SU-DHL-6 (cell line): ENCODE data around the gene COBL.

Experiments used
- H2AFZ ChIP-seq: fragments of 200-600 bp; sonication (generic); 2 replicates; pipeline ENCODE4 v1.6.1; 2014; ENCODE audit warnings: low read depth, mild to moderate bottlenecking, moderate library complexity, mixed read lengths, antibody characterized with exemption, low read length; ENCODE audit not compliant: severe bottlenecking
- H3F3A ChIP-seq: fragments of 200-600 bp; shearing (Covaris generic); 2 replicates; pipeline ENCODE4 v1.6.0; 2016; ENCODE audit warnings: antibody characterized with exemption, mild to moderate bottlenecking; ENCODE audit not compliant: insufficient read depth
- H3K27ac ChIP-seq: fragments of 200-600 bp; sonication (generic); 2 replicates; pipeline ENCODE4 v1.5.1; 2016; ENCODE audit warnings: low read depth, mild to moderate bottlenecking, low read length, moderate library complexity, mixed read lengths
- H3K27me3 ChIP-seq: fragments of 200-600 bp; sonication (generic), shearing (Covaris generic); 2 replicates; pipeline ENCODE4 v1.6.0; 2014; ENCODE audit warnings: mild to moderate bottlenecking, low read length
- H3K36me3 ChIP-seq: fragments of 200-600 bp; sonication (generic); 2 replicates; pipeline ENCODE4 v1.6.1; 2014; ENCODE audit warnings: mild to moderate bottlenecking, low read length, mixed read lengths
- H3K4me2 ChIP-seq: fragments of 300-600, 200-600 bp; shearing (Covaris generic), sonication (generic); 2 replicates; pipeline ENCODE4 v1.6.0; 2014; ENCODE audit warnings: low read length, low read depth, mild to moderate bottlenecking; ENCODE audit not compliant: poor library complexity, severe bottlenecking
- H3K4me3 ChIP-seq: fragments of 200-600 bp; sonication (generic); 2 replicates; pipeline ENCODE4 v1.5.1; 2014; ENCODE audit warnings: antibody characterized with exemption, low read length, mild to moderate bottlenecking, mixed read lengths; ENCODE audit not compliant: insufficient read depth, poor library complexity, severe bottlenecking
- H3K79me2 ChIP-seq: fragments of 200-600 bp; sonication (generic); 2 replicates; pipeline ENCODE4 v1.6.1; 2014; ENCODE audit warnings: mild to moderate bottlenecking, low read length, moderate library complexity; ENCODE audit not compliant: insufficient read depth
- H3K9ac ChIP-seq: fragments of 200-600 bp; sonication (generic); 2 replicates; pipeline ENCODE4 v1.7.0; 2014; ENCODE audit warnings: mild to moderate bottlenecking, low read length
- H3K9me2 ChIP-seq: fragments of 200-600 bp; sonication (generic); replicated peaks from 2 replicates; pipeline ENCODE4 v1.6.1; 2014; ENCODE audit warnings: low read length; ENCODE audit not compliant: insufficient read depth
- H3K9me3 ChIP-seq: fragments of 200-600 bp; sonication (generic); 2 replicates; pipeline ENCODE4 v1.6.1; 2014; ENCODE audit warnings: low read length, mixed read lengths; ENCODE audit not compliant: insufficient read depth
- H4K20me1 ChIP-seq: fragments of 200-600 bp; sonication (generic); 2 replicates; pipeline ENCODE4 v1.6.1; 2014; ENCODE audit warnings: low read depth, mild to moderate bottlenecking, antibody characterized with exemption, low read length, moderate library complexity, mixed read lengths
- EZH2phosphoT487 ChIP-seq: fragments of 200-600 bp; sonication (generic), shearing (Covaris generic); conservative IDR thresholded peaks from 2 replicates; pipeline ENCODE4 v1.6.1; 2018; ENCODE audit warnings: mild to moderate bottlenecking, antibody characterized with exemption, low read length, moderate library complexity, mixed read lengths
- TF ChIP-seq, protein P1 (sequence below): fragments of 200-600 bp; sonication (generic); IDR thresholded peaks from one replicate; pipeline ENCODE4 v1.5.1; 2017; ENCODE audit warnings: antibody characterized with exemption, mild to moderate bottlenecking, low read length, moderate library complexity; ENCODE audit not compliant: insufficient read depth, poor library complexity, severe bottlenecking

COBL gene

DNA sequence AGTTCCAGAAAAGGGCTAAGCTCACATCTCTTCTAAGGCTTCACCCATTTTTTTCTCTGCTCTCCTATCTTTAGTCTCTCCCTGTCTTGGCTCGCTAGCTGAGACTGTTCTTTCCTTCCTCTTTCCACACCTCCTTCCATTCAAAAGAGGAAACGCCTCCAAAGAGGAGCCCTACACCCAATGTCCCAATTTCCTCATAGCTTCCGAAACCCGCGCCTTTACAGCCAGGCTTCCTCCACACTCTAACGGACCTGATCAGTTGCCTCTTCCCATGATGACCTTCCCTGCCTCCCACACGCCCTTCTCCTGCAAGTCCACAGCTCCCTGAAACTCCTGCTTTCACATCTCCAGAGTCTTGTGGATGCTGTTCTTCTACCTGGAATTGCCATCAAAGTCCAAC is 71.7 kb downstream of the COBL start:
- H3K79me2 ChIP-seq, result no peaks in the 10 kb centered on the region
- no peak overlapping the region for H2AFZ ChIP-seq
- no peaks in the 10 kb centered on the region for H4K20me1 ChIP-seq
- no peak overlapping the region for H3K9ac ChIP-seq
- H3K4me3 ChIP-seq, result no peak overlapping the region
- H3K27me3 ChIP-seq, result no peaks in the 10 kb centered on the region
- no peaks in the 10 kb centered on the region for H3F3A ChIP-seq
- no peaks in the 10 kb centered on the region for H3K9me3 ChIP-seq
- H3K36me3 ChIP-seq, result no peaks in the 10 kb centered on the region
- H3K4me2 ChIP-seq, result no peak overlapping the region
- no peaks in the 10 kb centered on the region for H3K9me2 ChIP-seq
- H3K27ac ChIP-seq, result no peak overlapping the region
- no peak for TF ChIP-seq EZH2phosphoT487
- TF ChIP-seq, protein P1, sequence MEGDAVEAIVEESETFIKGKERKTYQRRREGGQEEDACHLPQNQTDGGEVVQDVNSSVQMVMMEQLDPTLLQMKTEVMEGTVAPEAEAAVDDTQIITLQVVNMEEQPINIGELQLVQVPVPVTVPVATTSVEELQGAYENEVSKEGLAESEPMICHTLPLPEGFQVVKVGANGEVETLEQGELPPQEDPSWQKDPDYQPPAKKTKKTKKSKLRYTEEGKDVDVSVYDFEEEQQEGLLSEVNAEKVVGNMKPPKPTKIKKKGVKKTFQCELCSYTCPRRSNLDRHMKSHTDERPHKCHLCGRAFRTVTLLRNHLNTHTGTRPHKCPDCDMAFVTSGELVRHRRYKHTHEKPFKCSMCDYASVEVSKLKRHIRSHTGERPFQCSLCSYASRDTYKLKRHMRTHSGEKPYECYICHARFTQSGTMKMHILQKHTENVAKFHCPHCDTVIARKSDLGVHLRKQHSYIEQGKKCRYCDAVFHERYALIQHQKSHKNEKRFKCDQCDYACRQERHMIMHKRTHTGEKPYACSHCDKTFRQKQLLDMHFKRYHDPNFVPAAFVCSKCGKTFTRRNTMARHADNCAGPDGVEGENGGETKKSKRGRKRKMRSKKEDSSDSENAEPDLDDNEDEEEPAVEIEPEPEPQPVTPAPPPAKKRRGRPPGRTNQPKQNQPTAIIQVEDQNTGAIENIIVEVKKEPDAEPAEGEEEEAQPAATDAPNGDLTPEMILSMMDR, result no peak

- no peaks in the 10 kb centered on the region for H3K27me3 ChIP-seq
- H3K4me2 ChIP-seq, result no peak overlapping the region
- no peak overlapping the region for H3K9ac ChIP-seq
- no peaks in the 10 kb centered on the region for H3K9me2 ChIP-seq
- TF ChIP-seq, protein P1, result no peak
- TF ChIP-seq EZH2phosphoT487, result no peak
- H2AFZ ChIP-seq, result no peak overlapping the region
- H3K9me3 ChIP-seq, result no peaks in the 10 kb centered on the region
- no peaks in the 10 kb centered on the region for H4K20me1 ChIP-seq
- no peaks in the 10 kb centered on the region for H3F3A ChIP-seq
- no peak overlapping the region for H3K4me3 ChIP-seq
- H3K79me2 ChIP-seq, result no peaks in the 10 kb centered on the region
- no peaks in the 10 kb centered on the region for H3K36me3 ChIP-seq
- no peak overlapping the region for H3K27ac ChIP-seq
Observed at GRCh38 chr7:51244053-51244452, 72.6 kb downstream of the COBL start.

DNA sequence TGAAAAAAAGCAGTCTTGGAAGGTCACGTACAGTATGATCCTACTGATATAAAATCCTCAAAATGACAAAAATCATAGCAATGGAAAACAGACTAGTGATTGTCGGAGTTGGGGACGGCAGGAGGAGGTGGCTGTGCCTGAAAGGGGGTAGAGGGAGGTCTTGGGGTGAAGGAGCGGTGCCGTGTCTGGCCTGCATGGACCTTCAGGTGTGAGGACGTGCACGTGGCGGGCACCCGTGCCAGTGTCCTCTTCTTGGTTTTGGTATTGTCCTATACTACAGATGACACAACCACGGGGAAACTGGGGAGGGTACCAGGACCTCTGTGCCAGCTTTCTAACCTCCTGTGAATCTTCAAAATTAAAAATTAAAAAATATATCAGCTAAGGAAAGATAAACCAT is 73.0 kb downstream of the COBL start:
- Histone ChIP-seq H3K9ac (no peak overlapping the region), H4K20me1 (no peaks in the 10 kb centered on the region), H3K4me3 (no peak overlapping the region), H3K36me3 (no peaks in the 10 kb centered on the region), H3K4me2 (no peak overlapping the region), H3K9me2 (no peaks in the 10 kb centered on the region), H3F3A (no peaks in the 10 kb centered on the region), H3K27ac (no peak overlapping the region), H2AFZ (no peak overlapping the region), H3K79me2 (no peaks in the 10 kb centered on the region), H3K9me3 (no peaks in the 10 kb centered on the region), H3K27me3 (no peaks in the 10 kb centered on the region)
- TF ChIP-seq, protein P1, result no peak
- TF ChIP-seq EZH2phosphoT487, result no peak
